Keratinocyte (primary cell): Measurements from ENCODE around the gene PRLR.

ENCODE experiments used
- EZH2 ChIP-seq: IDR thresholded peaks from one replicate; pipeline ENCODE4 v1.6.1; 2012; ENCODE audit warnings: inconsistent platforms, mild to moderate bottlenecking, low read length, moderate library complexity
- TF ChIP-seq, protein P1 (sequence below), 3 experiments: IDR thresholded peaks in 1 of 3; conservative IDR thresholded peaks in 1 of 3; optimal IDR thresholded peaks in 1 of 3; 2 replicates in 2 of 3; 3 replicates in 1 of 3; pipeline versions ENCODE3 to v1.5.1; 2011; ENCODE audit warnings: low read length in 3 of 3, mild to moderate bottlenecking in 3 of 3, moderate library complexity in 2 of 3, control low read depth in 1 of 3, inconsistent platforms in 1 of 3; ENCODE audit not compliant: insufficient read depth in 2 of 3; ENCODE audit errors: extremely low read depth in 1 of 3

GRCh38 chr5:35264509-35264908, 34.2 kb upstream of the PRLR start:
- TF ChIP-seq, protein P1, sequence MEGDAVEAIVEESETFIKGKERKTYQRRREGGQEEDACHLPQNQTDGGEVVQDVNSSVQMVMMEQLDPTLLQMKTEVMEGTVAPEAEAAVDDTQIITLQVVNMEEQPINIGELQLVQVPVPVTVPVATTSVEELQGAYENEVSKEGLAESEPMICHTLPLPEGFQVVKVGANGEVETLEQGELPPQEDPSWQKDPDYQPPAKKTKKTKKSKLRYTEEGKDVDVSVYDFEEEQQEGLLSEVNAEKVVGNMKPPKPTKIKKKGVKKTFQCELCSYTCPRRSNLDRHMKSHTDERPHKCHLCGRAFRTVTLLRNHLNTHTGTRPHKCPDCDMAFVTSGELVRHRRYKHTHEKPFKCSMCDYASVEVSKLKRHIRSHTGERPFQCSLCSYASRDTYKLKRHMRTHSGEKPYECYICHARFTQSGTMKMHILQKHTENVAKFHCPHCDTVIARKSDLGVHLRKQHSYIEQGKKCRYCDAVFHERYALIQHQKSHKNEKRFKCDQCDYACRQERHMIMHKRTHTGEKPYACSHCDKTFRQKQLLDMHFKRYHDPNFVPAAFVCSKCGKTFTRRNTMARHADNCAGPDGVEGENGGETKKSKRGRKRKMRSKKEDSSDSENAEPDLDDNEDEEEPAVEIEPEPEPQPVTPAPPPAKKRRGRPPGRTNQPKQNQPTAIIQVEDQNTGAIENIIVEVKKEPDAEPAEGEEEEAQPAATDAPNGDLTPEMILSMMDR (optimal IDR thresholded peaks at IDR 0.05 in 1 of 3, IDR thresholded peaks at IDR 0.05 in 1 of 3, conservative IDR thresholded peaks at IDR 0.05 in 1 of 3; ENCODE audit: extremely low read depth in 1 of 3, insufficient read depth in 2 of 3, low read length in 3 of 3) = no peak
- no peak for TF ChIP-seq EZH2
